WI38 (cell line): Measurements from ENCODE around the gene MRPL40.

Source experiments
- H3K4me3 ChIP-seq: 2 replicates; pipeline ENCODE4 v1.5.1; 2011; ENCODE audit warnings: low read depth, mild to moderate bottlenecking, control low read depth, low read length
- TF ChIP-seq, protein P1 (sequence below): IDR thresholded peaks from 2 replicates; pipeline ENCODE4 v1.5.1; 2012; ENCODE audit warnings: low read depth, mild to moderate bottlenecking, control low read depth, low read length

Gene MRPL40

DNA sequence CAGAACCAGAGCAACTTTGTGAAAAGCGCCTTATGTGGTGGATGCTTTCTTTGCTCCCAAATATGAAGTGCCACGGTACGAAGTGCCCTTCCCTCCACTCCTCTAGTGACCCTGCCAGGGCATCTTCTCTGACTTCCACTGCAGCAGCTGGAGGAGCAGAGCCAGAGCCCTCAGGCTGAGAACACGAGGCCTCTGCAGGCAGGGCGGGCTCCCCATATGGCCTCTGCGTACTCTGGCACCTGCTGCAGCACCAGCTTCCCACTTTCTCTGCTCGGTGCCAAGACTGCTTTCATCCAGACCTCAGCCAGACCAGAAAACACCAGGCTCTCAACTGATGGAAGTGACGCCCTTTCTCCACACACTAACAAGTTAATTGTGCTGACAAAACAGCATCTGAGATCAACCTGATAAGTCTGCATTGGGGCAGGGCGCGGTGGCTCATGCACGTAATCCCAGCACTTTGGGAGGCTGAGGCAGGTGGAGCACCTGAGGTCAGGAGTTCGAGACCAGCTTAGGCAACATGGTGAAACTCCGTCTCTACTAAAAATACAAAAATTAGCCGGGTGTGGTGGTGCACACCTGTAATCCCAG lies 33.9 kb downstream of the MRPL40 start:
- TF ChIP-seq, protein P1, sequence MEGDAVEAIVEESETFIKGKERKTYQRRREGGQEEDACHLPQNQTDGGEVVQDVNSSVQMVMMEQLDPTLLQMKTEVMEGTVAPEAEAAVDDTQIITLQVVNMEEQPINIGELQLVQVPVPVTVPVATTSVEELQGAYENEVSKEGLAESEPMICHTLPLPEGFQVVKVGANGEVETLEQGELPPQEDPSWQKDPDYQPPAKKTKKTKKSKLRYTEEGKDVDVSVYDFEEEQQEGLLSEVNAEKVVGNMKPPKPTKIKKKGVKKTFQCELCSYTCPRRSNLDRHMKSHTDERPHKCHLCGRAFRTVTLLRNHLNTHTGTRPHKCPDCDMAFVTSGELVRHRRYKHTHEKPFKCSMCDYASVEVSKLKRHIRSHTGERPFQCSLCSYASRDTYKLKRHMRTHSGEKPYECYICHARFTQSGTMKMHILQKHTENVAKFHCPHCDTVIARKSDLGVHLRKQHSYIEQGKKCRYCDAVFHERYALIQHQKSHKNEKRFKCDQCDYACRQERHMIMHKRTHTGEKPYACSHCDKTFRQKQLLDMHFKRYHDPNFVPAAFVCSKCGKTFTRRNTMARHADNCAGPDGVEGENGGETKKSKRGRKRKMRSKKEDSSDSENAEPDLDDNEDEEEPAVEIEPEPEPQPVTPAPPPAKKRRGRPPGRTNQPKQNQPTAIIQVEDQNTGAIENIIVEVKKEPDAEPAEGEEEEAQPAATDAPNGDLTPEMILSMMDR = no peak
- no peak overlapping the region for H3K4me3 ChIP-seq

DNA sequence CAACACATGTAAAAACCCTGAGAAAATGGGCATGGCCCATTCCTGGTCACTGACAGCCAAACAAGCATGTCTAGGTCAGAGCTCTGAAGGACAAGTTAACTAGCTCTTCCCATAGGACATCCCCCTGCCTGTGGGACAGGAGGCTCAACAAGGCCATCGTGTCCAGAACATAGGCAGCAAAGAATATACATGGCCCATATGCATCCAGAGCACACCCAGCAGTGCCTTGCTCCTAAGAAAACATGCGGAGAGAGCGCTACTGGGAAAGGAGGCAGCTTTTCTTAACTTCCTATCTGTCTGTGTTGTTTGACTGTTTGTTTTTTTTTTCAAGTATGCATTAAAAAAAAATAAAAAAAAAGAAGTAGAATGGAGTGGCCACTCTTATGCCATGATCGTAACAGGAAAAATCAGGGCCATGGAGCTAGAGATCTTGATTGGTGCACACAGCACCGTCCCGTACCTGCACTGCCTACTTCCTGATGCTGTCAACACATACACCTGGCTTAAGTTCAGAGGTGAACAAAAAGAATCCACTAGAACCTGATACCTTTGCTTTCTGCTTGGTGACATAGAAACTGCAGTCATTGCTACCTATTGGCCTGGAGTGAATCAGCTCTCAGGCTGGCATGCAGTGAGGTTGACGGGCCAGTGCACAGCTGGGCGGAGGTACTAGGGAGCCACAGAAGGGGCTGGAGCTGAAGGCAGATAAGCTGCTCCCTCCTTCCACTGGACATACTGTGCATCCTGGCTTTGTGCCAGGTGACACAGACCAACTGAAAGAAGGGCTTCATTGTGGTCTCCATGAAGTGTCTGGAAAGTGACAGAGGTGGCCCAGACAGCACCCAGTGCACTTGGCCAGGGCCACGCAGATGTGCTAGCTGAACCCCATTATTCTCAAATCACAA lies 34.8 kb downstream of the MRPL40 start:
- H3K4me3 ChIP-seq = no peak overlapping the region
- TF ChIP-seq, protein P1 = no peak

- no peak overlapping the region for H3K4me3 ChIP-seq
- TF ChIP-seq, protein P1 = no peak
Measured at GRCh38 chr22:19467912-19468311, 35.6 kb downstream of the MRPL40 start.

DNA sequence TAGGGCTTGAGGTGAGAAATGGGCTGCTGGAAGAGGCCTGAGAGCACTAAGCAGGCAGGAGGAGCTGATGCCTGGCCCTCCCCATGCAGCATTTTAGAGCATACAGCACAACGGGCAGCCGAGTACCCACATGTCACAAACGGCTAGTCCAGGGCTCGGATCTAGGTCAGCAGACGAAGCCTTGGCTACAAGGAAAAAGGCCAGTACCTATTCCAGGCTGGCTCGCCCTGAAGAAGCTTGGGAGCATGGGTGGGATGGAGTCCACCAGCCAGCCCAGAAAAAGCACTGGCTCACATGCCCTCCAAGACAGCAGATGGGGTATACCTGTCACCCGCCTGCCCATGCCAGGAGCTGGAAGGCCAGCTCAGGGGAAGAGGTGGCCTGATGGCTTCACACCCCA lies 37.1 kb downstream of the MRPL40 start:
- no peak overlapping the region for H3K4me3 ChIP-seq
- TF ChIP-seq, protein P1 = no peak

DNA sequence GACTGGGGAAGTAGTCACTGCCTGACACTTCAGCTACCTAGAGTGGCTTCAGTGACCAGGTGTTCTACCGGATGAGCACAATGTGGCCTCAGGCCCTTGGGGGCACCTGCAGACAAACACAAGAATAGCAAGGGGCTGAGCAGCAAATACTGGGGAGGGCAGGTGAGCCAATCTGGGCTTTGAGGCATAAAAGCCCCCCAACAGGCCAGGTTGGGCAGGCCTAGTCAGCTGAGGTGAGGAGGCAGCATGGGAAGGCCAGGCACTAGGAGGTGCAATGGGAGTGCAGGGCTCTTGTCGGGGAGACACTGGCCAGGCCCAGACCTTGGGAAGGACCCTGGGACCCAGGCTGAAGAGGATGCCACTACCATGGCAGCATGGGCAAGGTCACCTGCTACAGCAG lies 37.7 kb downstream of the MRPL40 start:
- no peak overlapping the region for H3K4me3 ChIP-seq
- TF ChIP-seq, protein P1 = no peak

- H3K4me3 ChIP-seq = no peak overlapping the region
- TF ChIP-seq, protein P1 = no peak
Measured at GRCh38 chr22:19471572-19471971, 39.2 kb downstream of the MRPL40 start.

- no peak overlapping the region for H3K4me3 ChIP-seq
- TF ChIP-seq, protein P1 = no peak
Measured at GRCh38 chr22:19472233-19472632, 39.9 kb downstream of the MRPL40 start.
